ENCODE data around the gene ROPN1B. TPM values are rescaled to one million over a fixed set of nuclear protein-coding genes. Genes with fewer than 3 reads are reported as not detected.
A peak's percentile ranks its signal among the peaks of the same experiment; 100 is the strongest.
"Not testable (repeated sequence)": the region's sequence is repeated elsewhere in the genome, so short reads cannot be mapped to it uniquely, and the experiment has no call there.

Gene ROPN1B
- total RNA-seq, 1 experiment from 2014 or later, result 0.26 TPM

DNA sequence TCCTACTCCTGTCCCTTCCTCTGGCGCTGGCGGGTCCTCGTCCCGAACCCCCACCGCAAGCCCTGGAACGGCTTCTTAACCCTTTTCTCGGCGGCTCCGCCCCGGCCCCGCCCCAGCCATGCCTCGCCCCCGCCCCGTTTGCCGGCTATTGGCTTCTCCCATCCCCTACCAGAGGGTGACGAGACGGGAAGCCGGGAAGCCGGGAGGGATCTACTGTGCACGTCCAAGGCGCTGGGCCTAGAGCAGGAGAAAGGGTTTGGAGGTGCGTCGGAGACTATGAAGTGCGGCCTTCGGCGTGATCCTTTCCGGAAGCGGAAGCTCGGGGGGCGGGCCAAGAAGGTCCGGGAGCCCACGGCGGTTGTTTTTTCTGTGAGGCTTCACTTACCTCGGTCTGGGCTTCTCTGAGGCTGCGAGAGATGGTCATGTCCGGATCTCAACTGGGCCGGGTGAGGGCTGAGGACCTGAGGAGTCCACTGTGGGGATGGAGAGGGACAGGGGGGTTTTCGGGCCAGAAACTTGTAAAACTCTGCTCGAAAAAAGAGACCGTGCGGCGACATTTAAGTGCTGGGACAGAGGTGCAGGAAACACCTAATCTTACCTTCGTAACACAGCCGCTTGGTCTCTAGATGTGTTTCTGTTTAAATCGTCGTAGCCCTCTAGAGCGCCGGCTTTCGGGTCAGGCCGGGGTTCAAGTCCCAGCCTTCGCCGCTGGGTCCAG, 21.4 kb downstream of the ROPN1B start:
- peak; percentile 100 for ATAC-seq
- ChIA-PET CTCF (no interaction called here), POLR2A (no interaction called here)
- Histone ChIP-seq H3K36me3 (ENCODE audit: control insufficient read depth, insufficient read depth, low read length) (no peaks in the 10 kb centered on the region), H3K4me1 (ENCODE audit: control insufficient read depth, insufficient read depth, low read length) (peaks cover 4% of the 10 kb centered on the region; the same call in 1 of the 2 replicates), H3K27me3 (ENCODE audit: control insufficient read depth, insufficient read depth, low read length) (peaks cover 12% of the 10 kb centered on the region; the same call in 1 of the 2 replicates), H3K9me3 (ENCODE audit: control insufficient read depth, insufficient read depth, low read depth, low read length) (no peaks in the 10 kb centered on the region), H3K4me3 (ENCODE audit: low read depth in 2 of 2, low read length in 2 of 2) (peak overlapping the region; percentile 70 to 88), H3K27ac (ENCODE audit: low read length) (peak overlapping the region; percentile 85)
- no TSS peak for BruUV-seq (replicated peaks)
- no peak for TF ChIP-seq REST (IDR thresholded peaks at IDR 0.05; ENCODE audit: insufficient read depth in 1 of 2, low read depth in 2 of 2, low read length in 1 of 2)
- peak; percentile 71 for TF ChIP-seq POLR2AphosphoS5 (IDR thresholded peaks at IDR 0.05; ENCODE audit: low read depth, low read length)
- peak; percentile 10 for DNase-seq (ENCODE audit: low read depth, low spot score)
- intact Hi-C loops (cut with micrococcal nuclease; ENCODE audit: unreplicated experiment) (no loop called here), in situ Hi-C loops (cut with HindIII; ENCODE audit: low pct_unique_long_range_greater_than_20kb, low sequenced_read_pairs) (no loop called here)

DNA sequence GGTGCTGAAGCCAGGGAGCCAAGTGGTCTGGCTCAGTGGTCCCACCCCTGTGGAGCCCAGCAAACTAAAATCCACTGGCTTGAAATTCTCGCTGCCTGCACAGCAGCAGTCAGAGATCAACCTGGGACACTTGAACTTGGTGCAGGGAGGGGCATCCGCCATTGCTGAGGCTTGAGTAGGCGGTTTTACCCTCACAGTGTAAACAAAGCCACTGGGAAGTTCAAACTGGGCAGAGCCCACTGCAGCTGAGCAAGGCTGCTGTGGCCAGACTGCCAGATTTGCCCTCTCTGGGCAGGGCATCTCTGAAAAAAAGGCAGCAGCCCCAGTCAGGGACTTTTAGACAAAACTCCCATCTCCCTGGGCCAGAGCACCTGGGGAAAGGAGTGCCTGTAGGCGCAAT, 27.8 kb downstream of the ROPN1B start:
- in situ Hi-C loops (cut with HindIII; ENCODE audit: low pct_unique_long_range_greater_than_20kb, low sequenced_read_pairs); H3K9me3 ChIP-seq (ENCODE audit: control insufficient read depth, insufficient read depth, low read depth, low read length); H3K27ac ChIP-seq (ENCODE audit: low read length); H3K36me3 ChIP-seq (ENCODE audit: control insufficient read depth, insufficient read depth, low read length); H3K4me1 ChIP-seq (ENCODE audit: control insufficient read depth, insufficient read depth, low read length); intact Hi-C loops (cut with micrococcal nuclease; ENCODE audit: unreplicated experiment); DNase-seq (ENCODE audit: low read depth, low spot score); H3K27me3 ChIP-seq (ENCODE audit: control insufficient read depth, insufficient read depth, low read length); CTCF ChIA-PET; POLR2A ChIA-PET; ATAC-seq; H3K4me3 ChIP-seq (ENCODE audit: low read depth in 2 of 2, low read length in 2 of 2); BruUV-seq (replicated peaks): not testable (repeated sequence)

GRCh38 chr3:126002189-126002588, 33.2 kb downstream of the ROPN1B start:
- Histone ChIP-seq H3K9me3 (ENCODE audit: control insufficient read depth, insufficient read depth, low read depth, low read length) (no peaks in the 10 kb centered on the region), H3K27ac (ENCODE audit: low read length) (no peak overlapping the region), H3K36me3 (ENCODE audit: control insufficient read depth, insufficient read depth, low read length) (no peaks in the 10 kb centered on the region), H3K4me3 (ENCODE audit: low read depth in 2 of 2, low read length in 2 of 2) (no peak overlapping the region), H3K27me3 (ENCODE audit: control insufficient read depth, insufficient read depth, low read length) (no peaks in the 10 kb centered on the region), H3K4me1 (ENCODE audit: control insufficient read depth, insufficient read depth, low read length) (no peaks in the 10 kb centered on the region)
- BruUV-seq (replicated peaks), result no TSS peak
- intact Hi-C loops (cut with micrococcal nuclease; ENCODE audit: unreplicated experiment) (no loop called here), in situ Hi-C loops (cut with HindIII; ENCODE audit: low pct_unique_long_range_greater_than_20kb, low sequenced_read_pairs) (no loop called here)
- TF ChIP-seq SIN3A (IDR thresholded peaks at IDR 0.05; ENCODE audit: borderline replicate concordance, insufficient read depth, low read depth, low read length), result no peak
- no peak for TF ChIP-seq TCF7L2 (IDR thresholded peaks at IDR 0.05; ENCODE audit: low read depth, low read length)
- no peak for TF ChIP-seq REST (IDR thresholded peaks at IDR 0.05; ENCODE audit: insufficient read depth in 1 of 2, low read depth in 2 of 2, low read length in 1 of 2)
- no peak for TF ChIP-seq POLR2AphosphoS5 (IDR thresholded peaks at IDR 0.05; ENCODE audit: low read depth, low read length)
- TF ChIP-seq, protein P1, sequence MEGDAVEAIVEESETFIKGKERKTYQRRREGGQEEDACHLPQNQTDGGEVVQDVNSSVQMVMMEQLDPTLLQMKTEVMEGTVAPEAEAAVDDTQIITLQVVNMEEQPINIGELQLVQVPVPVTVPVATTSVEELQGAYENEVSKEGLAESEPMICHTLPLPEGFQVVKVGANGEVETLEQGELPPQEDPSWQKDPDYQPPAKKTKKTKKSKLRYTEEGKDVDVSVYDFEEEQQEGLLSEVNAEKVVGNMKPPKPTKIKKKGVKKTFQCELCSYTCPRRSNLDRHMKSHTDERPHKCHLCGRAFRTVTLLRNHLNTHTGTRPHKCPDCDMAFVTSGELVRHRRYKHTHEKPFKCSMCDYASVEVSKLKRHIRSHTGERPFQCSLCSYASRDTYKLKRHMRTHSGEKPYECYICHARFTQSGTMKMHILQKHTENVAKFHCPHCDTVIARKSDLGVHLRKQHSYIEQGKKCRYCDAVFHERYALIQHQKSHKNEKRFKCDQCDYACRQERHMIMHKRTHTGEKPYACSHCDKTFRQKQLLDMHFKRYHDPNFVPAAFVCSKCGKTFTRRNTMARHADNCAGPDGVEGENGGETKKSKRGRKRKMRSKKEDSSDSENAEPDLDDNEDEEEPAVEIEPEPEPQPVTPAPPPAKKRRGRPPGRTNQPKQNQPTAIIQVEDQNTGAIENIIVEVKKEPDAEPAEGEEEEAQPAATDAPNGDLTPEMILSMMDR (IDR thresholded peaks at IDR 0.05), result no peak
- ChIA-PET POLR2A (no interaction called here), CTCF (no interaction called here)
- no peak for DNase-seq (ENCODE audit: low read depth, low spot score)
- ATAC-seq, result no peak
